Measurements from ENCODE around the gene NPR2.

Gene NPR2

DNA sequence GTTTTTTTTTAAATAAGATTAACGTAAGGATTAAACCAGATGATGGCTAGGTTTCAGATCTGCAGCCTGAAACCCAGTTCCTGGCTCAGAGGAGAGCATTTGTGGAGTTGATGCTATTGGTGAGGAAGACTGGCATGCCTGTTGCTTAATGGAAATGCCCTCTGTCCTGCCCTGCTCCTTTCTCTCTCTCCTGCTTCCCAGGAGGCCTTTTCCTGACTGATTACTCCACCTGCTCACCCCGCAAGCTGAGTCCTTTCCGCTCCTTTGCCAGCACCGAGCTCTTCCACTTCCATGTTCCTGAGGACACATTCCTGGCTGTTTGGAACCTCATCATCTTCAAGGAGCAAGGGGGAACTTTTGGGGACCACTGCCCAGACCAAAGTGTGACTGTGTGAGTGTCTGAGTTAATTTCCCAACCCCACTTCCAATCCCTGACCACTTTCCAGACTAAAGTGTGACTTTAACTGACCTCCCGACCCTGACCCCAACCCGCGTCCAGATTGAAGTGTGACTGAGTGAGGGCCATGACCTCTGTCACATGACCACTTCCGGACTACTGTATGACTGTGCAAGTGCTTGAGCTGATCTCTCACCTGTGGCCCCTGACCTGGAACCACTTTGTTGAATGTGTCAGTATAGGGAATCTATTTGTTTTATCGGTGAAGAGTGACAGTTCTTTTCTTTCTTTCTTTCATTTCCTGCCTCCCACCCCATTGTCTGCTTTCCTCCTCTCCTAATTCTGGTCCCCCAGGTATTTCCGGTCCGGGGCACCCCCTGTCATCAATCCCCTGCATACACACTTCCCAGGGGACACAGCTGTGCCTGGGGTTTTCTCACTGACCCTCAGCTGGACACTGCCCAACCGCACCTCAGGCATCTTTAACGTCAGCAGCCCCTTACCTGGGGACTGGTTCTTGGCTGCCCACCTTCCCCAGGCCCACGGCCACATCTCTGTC lies 43.1 kb downstream of the NPR2 start:
- DNase-seq = no peak

DNA sequence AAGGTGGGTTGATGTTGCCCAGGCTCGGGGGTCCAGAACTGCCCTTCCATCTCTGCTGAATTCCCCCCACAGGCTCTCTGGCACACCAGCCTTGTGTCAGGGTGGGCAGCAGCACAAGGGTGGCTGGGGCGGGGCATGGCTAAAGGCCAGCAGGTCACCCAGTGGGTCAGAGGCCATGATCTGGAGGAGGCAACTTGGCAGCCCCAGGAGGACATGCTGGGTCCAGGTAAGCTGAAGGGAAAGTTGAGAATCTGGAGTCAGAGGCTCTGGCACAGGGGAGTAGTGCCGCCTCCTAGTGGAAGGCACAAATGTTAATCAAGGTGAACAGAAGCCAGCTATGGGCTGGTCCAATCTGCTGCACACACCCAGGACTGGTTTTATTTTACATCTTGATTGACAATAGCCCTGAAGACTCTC lies 43.8 kb downstream of the NPR2 start:
- DNase-seq = no peak

GRCh38 chr9:35835766-35836165 lies 44.4 kb downstream of the NPR2 start:
- no peak for DNase-seq

DNA sequence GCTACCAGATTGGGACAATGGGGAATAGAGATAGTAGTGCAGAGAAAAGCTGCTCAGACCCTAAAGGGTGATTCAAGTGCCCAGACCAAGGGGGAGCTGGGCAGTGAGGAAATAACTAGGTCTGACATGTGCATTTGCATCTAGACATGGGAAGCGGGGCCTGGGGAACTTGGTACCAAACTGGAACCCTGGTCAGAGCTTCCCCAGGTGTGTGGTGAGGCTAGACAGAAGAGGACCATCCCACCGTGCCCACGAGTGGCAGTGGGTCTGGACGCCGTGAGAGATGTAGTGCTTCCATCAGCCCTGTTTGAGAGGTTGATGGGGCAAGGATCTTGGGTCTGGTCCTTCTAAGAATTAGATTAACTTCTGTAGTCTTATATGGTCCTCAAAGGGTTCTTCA lies 45.2 kb downstream of the NPR2 start:
- no peak for DNase-seq

DNA sequence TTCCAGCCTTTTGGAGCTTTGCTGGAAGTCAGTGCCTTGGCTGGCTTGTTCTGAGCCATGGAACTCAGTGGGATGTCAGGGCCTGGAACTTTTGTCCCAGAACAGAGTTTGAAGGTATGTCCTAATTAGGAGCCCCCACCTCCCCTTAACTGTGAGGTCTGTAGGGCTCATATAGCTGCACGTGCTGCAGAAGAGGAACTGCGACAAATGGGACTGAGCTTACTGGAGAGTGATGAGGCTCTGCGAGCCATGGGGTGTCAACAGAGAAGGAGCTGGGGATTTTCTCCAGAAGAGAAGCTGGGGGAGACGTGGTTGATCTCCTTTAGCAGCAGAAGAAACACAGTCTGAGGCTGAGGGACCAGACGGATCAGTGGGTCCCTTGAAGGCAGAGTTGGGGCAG lies 48.5 kb downstream of the NPR2 start:
- DNase-seq = no peak

DNA sequence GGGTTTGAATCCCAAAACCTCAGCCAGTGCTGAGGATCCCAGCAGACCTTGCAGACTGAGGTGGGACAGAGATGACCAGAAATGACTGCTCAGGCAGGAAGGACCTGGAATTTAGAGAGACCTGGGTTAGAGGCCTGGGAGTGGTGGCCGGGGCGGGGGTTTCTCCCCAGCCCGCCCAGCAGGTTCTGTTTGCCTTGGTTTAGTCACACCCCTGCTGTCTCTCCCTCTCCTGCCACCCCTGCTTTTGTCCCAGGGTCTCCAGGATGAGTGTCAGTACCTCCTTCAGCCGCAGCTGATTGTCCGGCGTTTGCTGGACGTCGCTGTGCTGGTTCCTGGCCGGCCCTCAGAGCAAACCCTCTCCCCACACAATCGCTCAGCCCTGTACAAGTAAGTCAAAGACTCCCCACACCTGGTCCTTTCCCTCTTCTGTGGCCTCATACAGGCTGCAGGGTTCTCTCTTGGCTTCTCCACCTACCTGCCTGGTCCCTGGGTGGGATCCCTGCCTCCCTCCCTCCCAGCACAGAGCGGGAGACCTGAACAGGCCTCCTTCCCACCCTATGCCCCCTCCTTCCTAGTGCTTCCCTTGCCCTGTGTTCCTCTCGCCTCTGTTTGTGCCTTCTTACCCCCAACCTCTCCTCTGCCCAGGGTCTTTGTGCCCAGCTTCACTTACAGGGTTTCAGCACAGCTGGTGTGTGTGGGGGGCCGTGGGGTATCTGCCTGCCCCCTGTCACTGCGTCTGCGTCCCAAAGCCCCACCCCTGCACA lies 49.7 kb downstream of the NPR2 start:
- DNase-seq = no peak

GRCh38 chr9:35841645-35841900 lies 50.2 kb downstream of the NPR2 start:
- no peak for DNase-seq

GRCh38 chr9:35842020-35842745 lies 50.8 kb downstream of the NPR2 start:
- no peak for DNase-seq

GRCh38 chr9:35842795-35843194 lies 51.4 kb downstream of the NPR2 start:
- no peak for DNase-seq

GRCh38 chr9:35844628-35845270 lies 53.4 kb downstream of the NPR2 start:
- no peak for DNase-seq

- DNase-seq = no peak
Observed at GRCh38 chr9:35845824-35846771, 54.7 kb downstream of the NPR2 start.

DNA sequence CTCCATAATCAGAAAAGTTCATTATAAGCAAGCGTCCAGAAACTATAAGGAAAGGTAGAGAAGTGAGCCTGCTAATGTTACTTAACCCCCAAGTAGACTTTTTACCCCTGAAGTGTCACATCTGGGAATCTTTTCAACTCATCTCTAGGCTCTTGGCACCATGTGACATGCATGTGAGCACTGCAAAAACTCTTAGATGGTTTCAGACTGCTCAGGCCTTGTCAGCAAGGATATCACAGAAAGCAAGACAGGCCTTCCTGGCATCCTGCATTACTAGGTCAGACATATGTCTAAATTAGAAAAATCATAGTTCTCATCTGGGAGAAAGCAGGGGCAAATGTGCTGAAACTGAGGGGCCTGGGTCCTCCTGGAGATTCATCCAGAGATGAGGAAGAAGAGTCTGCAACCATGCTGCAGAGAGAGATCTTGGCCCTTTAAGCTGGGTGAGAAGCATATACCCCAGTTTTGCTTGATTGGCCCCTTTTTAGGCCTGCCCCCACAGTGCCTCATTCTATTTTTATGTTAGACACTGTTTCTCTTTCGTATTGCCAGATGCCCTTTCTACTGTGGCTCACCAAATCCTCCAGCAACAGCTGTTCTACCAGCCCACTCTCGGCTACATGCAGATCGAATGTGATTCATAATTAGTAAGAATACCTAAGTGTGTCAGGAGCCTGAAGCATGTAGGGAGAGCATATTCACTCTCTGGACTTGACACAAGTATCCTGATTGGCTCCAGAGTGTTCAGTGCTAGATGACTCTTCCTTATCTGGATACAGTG lies 56.6 kb downstream of the NPR2 start:
- no peak for DNase-seq

GRCh38 chr9:35852267-35852815 lies 61.0 kb downstream of the NPR2 start:
- no peak for DNase-seq

DNA sequence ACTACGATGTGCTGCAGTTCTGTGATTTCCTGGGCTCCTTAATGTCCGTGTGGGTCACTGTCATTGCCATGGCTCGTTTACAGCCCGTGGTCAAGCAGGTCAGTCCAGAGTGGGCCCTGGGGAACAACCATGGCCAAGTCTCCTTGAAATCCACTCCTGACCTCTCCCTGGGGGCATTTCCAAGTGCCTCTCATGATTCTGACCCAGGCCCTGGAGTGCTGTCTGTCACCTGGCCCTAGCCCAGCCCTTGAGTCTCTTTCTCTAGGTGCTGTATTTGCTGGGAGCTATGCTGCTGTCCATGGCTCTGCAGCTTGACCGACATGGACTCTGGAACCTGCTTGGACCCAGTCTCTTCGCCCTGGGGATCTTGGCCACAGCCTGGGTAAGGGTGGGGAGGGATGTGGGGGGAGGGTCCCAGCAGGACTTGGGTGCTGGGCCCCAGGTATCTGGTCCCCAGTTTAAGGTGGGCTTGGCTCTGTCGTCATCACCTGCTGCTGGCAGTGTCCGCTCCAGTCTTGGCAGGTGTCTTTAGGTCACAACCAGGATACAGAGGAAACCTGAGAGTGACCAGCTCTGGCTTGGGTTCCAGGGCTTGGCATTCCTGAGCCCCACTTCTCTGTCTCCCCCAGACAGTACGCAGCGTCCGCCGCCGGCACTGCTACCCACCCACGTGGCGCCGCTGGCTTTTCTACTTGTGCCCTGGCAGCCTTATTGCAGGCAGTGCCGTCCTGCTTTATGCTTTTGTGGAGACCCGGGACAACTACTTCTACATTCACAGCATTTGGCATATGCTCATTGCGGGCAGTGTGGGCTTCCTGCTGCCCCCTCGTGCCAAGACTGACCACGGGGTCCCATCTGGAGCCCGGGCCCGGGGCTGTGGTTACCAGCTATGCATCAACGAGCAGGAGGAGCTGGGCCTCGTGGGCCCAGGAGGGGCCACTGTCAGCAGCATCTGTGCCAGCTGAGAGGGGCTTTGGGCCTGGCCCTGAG lies 61.8 kb downstream of the NPR2 start:
- no peak for DNase-seq

- DNase-seq = no peak
Observed at GRCh38 chr9:35854091-35854762, 62.8 kb downstream of the NPR2 start.

GRCh38 chr9:35856206-35856605 lies 64.8 kb downstream of the NPR2 start:
- no peak for DNase-seq

- no peak for DNase-seq
Observed at GRCh38 chr9:35856882-35857281, 65.5 kb downstream of the NPR2 start.

DNA sequence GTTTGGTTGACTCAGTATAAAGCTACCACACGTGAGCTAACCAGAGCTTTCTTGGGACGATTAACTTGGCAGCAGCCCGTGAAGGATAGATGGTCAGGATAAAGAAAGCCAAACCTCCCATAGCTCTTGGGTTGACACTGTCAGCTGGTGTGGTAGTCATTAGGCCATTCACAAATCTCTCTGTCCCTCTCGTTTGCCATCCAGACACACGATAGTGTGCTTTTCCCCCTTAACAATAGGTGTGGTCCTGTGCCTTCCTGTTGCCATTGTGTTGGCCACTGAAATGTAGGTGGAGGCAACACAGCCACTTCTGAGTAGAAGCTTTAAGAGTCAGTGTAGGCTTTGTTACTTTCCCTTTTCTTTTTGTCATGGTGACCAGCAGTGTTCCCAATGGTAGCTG lies 67.1 kb downstream of the NPR2 start:
- DNase-seq = no peak

Data from effector CD8-positive, alpha-beta T cell (primary cell).